HG03521 (cell line): Measurements from ENCODE around the gene ERBB4.

Experiments
- ATAC-seq: cut with Tn5 transposase; IDR thresholded peaks from one replicate; pipeline ENCODE4 v1.9.1; 2021; ENCODE audit warnings: mild to moderate bottlenecking, moderate library complexity; ENCODE audit not compliant: unreplicated experiment

ERBB4 gene

DNA sequence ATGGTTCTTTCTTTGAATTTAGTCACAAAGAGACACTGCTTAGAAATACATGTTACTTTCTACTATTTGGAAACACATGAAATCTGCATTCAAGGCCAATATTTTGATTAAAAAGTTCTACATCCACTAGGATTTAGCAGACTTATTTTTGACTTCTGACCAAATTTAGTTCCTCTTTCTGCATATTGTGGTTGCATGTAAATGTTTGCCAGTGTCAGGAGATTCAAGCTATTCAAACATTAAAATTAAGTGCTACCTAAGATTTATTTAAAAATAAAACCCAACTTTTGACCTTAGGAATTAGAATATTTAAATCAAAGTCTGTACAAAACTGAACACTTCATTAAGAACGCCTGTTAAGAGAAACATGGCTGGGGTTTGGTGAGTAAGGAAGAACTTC, 1091.1 kb downstream of the ERBB4 start:
- ATAC-seq: no peak

DNA sequence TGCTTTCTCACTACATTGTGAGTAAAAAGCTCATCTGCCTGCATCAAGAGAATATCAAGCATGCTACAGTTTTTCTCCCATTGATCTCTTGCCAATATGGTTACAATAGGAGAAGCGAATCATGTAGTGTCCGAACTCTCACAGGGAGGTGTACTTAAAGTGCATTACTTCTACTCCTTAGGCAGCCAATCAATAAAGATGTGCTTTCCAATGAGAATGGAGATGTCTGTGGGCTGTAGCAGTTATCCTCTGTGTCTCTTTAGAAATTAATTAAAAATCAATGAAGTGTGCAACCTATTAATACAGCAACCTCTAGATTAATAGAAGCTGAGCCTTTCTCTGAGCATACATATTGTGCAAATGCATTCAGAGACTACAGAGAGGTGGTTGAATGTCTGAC, 1098.5 kb downstream of the ERBB4 start:
- ATAC-seq: no peak

DNA sequence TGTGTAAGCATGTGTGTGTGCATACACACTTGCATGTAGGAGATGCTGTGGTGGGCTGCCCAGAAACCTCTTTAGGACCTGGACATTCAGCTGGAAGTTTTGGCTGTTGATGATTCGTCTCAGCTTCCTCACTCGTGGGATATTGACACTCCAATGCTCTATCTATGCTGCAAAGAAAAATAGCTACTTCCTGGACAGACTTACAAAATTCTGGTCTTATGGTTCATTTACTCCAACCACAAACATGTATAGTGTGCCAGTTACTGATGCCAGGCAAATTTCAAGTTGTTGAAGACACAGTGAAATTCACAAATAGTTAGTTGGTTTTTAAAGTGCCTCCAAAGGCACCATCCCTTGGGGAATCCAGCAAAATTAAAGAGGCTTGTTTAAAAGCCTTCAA, 1099.6 kb downstream of the ERBB4 start:
- ATAC-seq: no peak

DNA sequence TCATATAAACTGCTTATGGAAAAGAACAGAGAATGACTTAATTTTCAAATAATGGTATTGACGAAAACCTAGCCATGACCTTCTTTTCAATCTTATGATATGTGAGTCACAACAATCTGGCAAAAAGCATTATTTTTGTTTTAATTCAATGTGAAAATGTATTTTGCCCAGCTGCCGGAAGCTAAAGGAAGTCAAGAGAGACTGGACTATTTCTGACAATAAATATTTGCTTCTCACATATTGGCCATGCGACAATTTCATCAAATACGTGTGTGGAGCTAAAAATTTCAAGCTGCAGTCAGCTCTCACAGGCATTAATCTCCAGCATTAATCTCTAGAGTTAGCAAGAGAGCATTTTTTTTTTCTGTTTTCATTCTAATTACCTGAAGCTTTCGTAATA, 1101.2 kb downstream of the ERBB4 start:
- ATAC-seq: no peak

DNA sequence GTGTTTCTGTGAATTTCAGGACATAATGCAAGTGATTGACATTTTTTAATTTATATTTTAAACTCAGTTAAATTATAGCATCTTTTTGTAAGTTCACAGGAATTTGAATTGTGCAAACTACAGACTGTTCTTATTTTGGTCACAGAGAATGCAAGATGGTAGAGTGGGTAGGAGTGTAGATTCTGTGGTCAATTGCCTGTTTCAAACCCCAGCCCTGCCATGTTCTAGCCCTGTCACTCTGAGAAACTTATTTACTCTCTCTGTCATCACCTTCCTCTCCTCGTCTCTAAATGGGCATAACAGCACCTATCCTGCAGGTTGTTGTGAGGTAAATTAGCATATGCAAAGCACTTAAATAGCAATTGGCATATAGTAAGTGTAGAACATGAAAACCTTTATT, 1102.4 kb downstream of the ERBB4 start:
- no peak for ATAC-seq

DNA sequence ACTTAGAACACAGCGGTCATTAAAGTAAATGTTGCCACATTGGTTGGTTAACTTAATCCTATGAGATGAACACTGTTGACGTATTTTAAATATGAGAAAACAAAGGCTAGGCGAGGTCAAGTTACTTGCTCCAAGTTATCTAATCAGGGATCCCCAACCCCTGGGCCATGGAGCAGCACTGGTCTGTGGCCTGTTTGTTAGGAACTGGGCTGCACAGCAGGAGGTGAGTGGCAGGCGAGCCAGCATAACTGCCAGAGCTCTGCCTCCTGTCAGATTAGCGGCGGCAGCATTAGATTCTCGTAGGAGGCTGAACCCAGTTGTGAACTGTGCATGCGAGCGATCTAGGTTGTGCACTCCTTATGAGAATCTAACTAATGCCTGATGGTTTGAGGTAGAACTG, 1103.3 kb downstream of the ERBB4 start:
- no peak for ATAC-seq

DNA sequence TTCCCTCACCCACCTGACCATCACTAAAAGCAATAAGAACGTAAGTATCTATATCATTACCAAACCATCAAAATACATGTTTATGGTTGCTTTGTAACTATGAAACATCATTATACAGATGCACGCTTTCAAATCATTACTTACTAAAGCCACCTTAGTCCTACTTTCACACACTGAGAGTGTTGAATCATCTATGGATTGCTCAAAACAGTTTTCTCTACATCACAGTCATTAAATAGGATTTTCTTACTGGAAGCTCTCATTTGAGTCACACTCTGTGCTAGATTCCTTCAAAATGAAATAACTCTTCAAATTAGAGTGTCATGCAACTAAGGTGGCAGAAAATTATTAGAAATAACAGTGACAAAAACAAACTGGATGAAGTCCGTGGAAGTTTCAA, 1103.8 kb downstream of the ERBB4 start:
- no peak for ATAC-seq

DNA sequence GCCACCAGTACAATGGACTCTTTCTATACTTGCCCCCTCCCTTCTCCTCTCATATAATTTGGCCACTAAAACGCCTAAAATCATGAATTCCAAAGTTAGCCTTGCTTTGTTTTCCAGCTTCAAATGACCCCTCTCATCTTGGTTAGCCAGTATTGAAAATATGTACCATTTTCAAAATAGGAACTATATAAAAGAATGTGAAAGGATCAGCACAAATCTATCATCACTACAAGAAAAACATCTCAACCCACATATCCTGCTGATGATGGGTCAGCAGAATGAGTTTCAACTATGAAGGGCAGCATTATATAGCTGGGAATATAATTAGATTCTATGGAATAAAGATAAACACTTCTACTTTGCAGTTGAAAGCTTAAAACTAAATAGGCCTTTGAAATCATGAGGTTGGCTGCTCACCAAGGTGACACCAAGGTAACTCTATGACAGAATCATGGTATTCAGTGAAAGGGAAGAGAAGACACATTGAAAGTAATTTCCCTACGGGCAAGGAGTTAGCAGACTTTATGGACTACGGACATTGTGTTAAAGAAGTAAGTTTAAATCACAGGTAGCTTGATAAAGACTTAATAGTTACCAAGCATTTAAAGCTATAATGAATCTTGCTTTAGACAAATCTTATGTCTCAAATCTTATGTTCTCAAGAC, 1109.2 kb downstream of the ERBB4 start:
- ATAC-seq: no peak

DNA sequence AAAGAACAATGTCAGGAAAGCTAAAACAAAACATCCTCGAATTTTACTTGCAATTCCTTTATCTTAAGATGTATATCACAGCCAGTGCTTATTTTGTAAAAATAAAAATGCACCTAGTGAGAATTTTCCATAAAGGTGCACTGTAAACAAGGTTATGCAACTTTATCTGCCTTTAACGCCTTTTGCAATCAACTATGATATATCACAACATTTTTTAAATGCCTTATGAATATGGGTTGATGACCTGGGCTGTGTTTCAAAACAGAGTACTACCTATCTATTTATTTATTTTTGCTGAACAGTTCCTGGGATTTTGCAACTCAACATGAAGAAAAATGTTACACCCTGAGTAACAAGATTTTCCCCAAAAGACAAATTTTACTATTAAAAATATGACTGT, 1112.4 kb downstream of the ERBB4 start:
- ATAC-seq: no peak

DNA sequence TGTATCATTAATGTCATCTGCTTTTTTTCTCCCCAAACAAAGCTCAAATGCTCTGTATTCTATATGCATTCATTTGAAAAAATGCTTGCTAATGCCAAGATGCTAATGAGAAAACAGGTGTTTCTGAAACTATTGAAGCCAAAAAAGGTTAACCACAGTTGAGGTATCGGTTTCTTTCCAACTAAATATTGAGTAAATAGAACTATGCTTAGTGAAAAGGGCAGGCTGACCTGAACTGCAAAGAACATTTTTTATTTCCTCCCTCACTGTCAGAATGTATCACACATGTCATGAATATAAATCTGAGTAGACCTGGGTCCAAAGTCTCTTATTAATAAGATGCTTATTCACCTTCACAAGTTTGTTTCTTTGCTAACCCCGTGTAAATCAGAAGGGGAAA, 1115.6 kb downstream of the ERBB4 start:
- ATAC-seq: no peak

DNA sequence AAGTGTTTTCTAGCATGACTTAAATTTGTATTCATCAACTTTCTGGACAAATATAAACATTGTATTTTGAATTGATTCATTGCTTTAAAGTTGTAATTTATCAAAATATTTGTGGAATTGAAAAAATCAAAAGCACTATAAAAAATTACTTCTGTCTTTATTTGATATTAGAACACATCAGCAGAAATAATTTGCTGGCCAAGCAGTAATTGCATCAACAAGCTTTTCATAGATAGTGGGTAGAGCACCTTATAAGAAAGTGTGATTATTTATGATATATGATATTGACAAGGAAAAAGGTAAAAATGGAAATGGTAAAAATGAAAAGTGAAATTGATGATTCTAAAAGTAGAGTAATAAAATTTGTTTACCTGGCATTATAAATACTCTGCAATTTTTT, 1121.1 kb downstream of the ERBB4 start:
- no peak for ATAC-seq

DNA sequence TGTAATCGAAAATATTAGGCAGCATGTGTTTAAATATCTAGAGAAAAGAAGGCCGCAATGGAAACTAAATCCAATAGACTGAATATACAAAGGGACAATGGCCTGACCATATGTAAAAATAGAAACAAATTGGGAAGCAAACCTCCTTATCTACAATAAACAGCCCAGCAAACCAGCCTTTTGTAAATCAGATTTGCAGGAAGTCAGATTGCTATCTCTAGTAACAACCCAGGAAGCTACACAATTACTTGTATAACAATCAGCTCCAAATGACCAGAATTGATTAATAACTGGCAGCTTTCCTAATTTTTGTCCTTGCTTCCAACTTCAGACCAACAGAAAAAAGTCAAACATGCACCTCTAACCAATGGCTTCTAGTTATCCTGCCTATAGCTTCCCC, 1122.2 kb downstream of the ERBB4 start:
- no peak for ATAC-seq

DNA sequence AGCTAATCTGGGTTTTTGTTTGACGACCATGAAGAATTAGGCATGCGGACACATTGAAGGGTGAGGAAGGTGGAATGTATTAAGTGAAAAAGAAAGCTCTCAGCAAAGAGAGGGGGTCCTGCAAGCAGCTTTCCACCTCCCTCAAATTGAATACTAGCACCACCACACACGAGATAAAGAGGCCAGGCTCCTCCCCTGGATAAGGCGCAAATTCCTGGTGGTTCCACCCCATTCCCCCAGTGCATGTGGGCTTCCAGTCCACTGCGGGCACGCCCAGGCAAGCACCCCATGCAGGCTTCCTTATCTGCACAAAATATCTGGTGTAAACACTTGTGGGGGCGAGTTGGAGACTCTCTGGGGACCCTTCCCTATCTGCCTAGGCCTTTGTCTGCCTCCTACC, 1124.9 kb downstream of the ERBB4 start:
- no peak for ATAC-seq

DNA sequence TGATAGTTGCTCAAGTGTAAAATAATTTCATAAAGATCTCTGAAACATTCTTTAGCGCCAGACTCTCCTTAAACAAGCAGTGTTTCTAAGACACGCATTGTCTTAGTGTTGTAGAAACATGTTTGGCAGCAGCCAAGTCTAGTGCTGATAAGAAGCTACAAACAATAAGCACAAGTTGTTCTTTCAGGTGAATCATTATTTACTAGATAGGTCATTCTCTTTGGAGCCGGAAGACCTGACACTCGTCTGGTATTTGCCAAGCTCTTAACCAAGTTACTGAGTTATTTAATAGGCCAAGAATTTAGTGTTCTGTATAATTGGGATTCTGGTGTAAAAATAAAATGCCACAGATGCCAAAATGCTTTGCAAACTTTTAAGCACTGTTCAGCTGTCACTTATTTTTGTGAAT, 1130.1 kb downstream of the ERBB4 start:
- ATAC-seq: no peak

DNA sequence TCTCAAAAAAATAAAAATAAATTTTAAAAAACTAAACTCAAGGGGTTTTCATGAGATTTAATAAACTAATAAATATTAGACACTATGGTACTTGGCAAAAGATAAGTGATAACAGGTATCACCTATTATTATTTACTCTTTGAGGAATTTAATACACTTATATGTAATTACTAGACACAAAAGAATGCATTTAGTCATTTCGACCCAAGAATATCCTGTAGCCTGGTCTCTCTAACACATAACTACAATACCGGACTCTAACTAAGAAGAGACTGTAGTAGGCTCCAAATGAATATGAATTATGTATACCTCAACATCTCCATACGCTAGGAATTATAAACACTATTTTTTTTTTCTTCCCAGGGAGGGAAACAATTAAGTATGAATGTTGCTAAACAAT, 1131.5 kb downstream of the ERBB4 start:
- ATAC-seq: no peak

DNA sequence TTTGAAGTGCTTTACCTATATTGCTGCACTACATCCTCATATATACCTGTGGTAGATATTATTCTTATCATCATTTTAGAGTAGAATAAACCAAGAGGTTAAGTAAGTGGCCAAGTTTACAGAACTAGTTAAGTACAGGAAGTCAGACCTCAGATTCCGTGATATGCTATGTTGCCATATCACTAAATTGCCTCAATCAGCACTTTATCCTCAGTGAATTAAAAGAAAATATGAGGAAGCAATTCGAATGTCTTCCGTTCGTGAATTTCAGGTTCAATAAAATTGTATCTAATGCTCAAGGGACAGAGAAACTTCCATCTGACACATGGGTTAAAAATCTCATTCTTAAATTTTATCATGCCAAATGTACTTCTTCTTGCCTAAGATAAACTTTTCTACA, 1133.6 kb downstream of the ERBB4 start:
- ATAC-seq: no peak

DNA sequence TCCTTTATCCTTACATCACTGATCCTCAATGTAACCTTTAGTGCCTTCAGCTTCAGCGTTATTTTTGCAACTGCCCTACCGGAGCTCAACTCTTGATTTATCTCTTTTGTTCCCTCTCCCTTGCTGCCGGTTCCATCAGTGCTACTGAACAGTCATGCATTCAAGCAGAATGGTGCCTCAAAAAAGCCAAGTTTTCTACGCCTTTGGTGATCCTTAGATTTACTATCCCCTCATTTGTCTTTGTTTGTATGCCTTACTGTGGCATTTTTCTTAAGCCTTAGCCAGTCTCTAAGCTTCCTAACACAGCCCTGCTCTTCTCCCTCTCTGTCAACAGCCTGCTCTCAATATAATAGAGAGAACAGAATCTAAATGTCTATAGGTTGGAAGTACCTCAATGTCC, 1134.5 kb downstream of the ERBB4 start:
- ATAC-seq: no peak

DNA sequence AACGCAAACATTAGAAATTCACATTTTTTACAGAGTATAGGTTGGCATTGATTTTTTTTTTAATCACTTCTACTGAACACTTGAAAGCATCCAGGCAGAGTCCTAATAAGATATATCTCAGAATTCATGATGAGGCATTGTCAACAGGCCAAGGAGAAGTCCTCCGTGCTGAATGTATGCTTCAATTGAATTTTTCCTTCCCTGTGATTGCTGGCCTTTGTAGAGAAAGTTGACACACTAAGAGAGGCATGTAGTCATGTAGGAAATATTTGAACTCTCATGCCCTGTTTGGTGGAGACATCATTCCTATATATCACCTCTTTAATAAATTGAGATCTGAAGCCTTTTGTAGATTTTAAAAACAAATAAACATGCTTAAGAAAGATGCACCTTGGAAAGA, 1137.3 kb downstream of the ERBB4 start:
- ATAC-seq: no peak

DNA sequence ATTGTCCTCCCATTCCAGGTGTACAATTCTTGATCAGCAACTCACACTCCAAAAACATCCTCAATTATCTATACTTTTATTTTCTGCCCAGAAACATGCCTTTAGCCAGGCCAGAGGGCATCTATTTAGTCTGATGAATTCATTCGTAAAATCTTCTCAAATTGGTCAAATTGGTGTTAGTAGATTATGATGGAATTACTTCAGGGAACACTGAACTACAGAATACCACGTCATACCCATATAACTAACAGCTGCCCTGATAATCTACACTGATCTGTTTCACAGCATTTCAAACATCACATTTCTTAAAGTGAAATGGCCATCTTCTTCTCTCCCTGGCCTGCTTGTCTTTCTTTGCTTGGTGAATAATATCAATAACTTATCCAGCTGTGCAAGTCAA, 1140.8 kb downstream of the ERBB4 start:
- no peak for ATAC-seq

DNA sequence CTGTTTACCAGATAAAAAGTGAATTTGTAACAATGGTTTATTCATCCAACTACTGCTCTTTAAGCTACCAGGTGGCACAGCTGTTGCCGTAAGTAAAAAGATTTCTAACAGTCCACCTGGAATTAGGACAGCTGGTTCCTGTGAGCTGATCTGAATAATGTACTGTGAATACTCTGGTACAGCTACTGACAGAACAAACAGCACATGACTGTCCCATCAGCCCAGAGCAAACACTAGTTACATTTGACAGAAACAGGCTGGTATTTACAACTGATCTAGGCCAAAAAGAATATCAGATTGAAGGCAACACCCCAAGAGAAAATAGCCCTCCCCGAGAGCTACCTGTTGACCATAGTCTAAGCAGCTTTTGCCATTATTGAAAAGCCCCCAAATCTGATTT, 1141.8 kb downstream of the ERBB4 start:
- ATAC-seq: no peak

DNA sequence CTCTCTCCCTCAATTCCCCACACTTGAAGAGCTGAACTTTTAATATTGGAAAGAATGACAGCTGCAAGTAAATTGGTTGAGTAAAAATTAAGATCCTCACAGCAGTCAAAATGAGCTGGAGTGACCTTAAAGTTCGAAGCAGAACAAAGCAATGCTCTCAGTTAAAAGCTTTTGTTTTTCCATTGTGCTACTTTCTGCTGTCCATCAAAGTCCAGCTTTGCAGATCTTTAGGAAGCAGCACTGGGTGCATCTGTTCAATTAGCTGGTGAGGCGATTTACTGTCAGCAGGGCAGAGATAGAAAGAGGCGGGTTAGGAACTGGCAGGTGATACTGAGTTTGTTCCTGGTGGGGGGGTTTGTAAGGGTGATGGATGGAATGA, 1147.4 kb downstream of the ERBB4 start:
- no peak for ATAC-seq

DNA sequence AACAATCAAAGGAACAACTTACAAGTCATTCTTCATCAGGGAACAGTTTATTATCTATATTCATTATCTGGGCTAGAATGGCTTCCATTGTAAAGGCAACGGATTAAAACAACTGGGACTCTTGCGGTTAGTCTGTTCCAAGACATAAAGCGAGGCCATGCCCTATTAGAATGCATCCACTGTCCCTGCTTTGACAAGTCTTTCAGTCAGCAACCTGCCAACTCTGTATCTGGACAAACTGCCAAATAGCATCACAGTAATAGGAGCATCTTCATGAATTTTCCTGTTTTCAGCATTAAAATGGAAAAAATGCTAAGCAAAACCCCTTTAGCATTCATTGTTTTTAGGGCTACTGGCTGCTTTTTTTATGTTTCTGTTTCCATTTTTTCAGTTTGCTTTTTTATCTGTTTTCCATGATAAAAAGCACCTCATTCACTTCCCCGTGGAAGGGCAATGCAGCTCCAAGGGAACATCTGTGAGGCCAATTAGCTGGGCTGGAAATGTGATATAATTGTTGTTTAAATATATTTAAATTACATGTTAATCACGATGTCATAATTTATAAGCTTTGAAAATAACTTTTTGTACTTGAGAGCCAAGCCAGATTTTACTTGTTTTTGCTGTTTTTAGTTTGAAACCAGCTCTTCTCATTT, 1147.9 kb downstream of the ERBB4 start:
- ATAC-seq: no peak

DNA sequence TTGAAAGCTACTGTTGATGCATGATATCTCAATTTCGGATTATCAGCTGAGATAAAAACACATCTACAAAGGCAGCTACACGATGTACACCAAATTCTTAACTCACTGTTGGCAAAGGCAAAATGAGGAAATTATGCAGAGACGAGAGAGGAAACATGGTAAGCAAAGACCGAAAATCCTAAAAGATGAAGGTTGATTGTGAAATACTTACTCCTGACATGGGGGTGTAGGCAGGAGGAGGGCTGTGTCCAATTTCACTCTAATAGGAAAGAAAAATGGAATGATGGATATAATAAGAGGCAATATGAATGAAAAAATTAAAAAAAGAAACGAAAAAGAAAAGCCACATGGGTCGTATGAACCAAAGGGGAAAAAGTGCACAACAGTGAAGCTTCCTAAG, 1150.9 kb downstream of the ERBB4 start:
- no peak for ATAC-seq
